GM18519 (cell line): ENCODE data around the gene KLHL26.

Experiments
- ATAC-seq: cut with Tn5 transposase; IDR thresholded peaks from one replicate; pipeline ENCODE4 v1.9.1; 2021; ENCODE audit warnings: mild to moderate bottlenecking, moderate library complexity; ENCODE audit not compliant: unreplicated experiment, low FRiP score

The KLHL26 gene

GRCh38 chr19:18710996-18711751 lies 74.3 kb downstream of the KLHL26 start:
- no peak for ATAC-seq

GRCh38 chr19:18711893-18712292 lies 75.1 kb downstream of the KLHL26 start:
- ATAC-seq = no peak

- no peak for ATAC-seq
These were observed 76.2 kb downstream of the KLHL26 start for GRCh38 chr19:18712981-18713380.

- ATAC-seq = no peak
These were observed 76.8 kb downstream of the KLHL26 start for GRCh38 chr19:18713550-18714117.

- no peak for ATAC-seq
These were observed 78.6 kb downstream of the KLHL26 start for GRCh38 chr19:18715416-18715815.

- ATAC-seq = no peak
These were observed 80.0 kb downstream of the KLHL26 start for GRCh38 chr19:18716857-18717256.

GRCh38 chr19:18717601-18718000 lies 80.8 kb downstream of the KLHL26 start:
- no peak for ATAC-seq

GRCh38 chr19:18718015-18718526 lies 81.2 kb downstream of the KLHL26 start:
- no peak for ATAC-seq

- ATAC-seq = no peak
These were observed 82.1 kb downstream of the KLHL26 start for GRCh38 chr19:18718846-18719458.

GRCh38 chr19:18719541-18719940 lies 82.7 kb downstream of the KLHL26 start:
- no peak for ATAC-seq
